K562 (cell line): ENCODE results near the gene ZNF316.

Experiments used
- ADNP ChIP-seq: fragments of 200-800 bp; sonication (Bioruptor generic); IDR thresholded peaks from 2 replicates; pipeline ENCODE4 v1.6.1; 2016; ENCODE audit warnings: missing genetic modification characterization, missing compliant biosample characterization
- CEBPB ChIP-seq: fragments of 450-650 bp; IDR thresholded peaks from 2 replicates; pipeline ENCODE4 v1.6.1; 2016; ENCODE audit warnings: missing genetic modification characterization, missing compliant biosample characterization
- CEBPG ChIP-seq, 3 experiments: fragments of 200-800 bp in 1 of 3; sonication (Bioruptor generic) in 1 of 3; sonication (generic) in 1 of 3; formaldehyde crosslinking in 1 of 3; IDR thresholded peaks in 2 of 3; conservative IDR thresholded peaks in 1 of 3; 2 replicates each; pipeline versions ENCODE4 v1.6.1 to v1.8.0; 2016 to 2022; ENCODE audit warnings: missing compliant biosample characterization in 2 of 3, missing genetic modification characterization in 2 of 3, mild to moderate bottlenecking in 1 of 3, missing genetic modification reagents in 1 of 3
- CLOCK ChIP-seq: fragments of 250-450 bp; sonication (Bioruptor Pico); IDR thresholded peaks from 2 replicates; pipeline ENCODE4 v1.4.0; 2020; ENCODE audit warnings: mild to moderate bottlenecking, moderate library complexity, borderline replicate concordance
- CTCF ChIP-seq, 3 experiments: IDR thresholded peaks in 2 of 3; conservative IDR thresholded peaks in 1 of 3; 2 replicates each; pipeline ENCODE4 v1.5.1; 2011 to 2012; ENCODE audit warnings: low read length in 3 of 3, mild to moderate bottlenecking in 3 of 3, control low read depth in 2 of 3, improper control_type of control experiment in 1 of 3, inconsistent platforms in 1 of 3, low read depth in 1 of 3, mixed read lengths in 1 of 3, moderate library complexity in 1 of 3; ENCODE audit not compliant: insufficient read depth in 2 of 3
- NFE2 ChIP-seq: IDR thresholded peaks from 2 replicates; pipeline ENCODE4 v1.6.1; 2014; ENCODE audit warnings: antibody characterized with exemption, low read depth
- RAD21 ChIP-seq, 2 experiments: fragments of 250-450 bp in 1 of 2; fragments of 450-650 bp in 1 of 2; sonication (Bioruptor Pico) in 1 of 2; formaldehyde crosslinking in 1 of 2; IDR thresholded peaks in 1 of 2; conservative IDR thresholded peaks in 1 of 2; 2 replicates each; pipeline versions ENCODE4 v1.4.0 to v1.8.0; 2020 to 2022; ENCODE audit warnings: mild to moderate bottlenecking in 2 of 2, moderate library complexity in 1 of 2
- ZNF274 ChIP-seq: IDR thresholded peaks from 2 replicates; pipeline ENCODE4 v1.6.1; 2011; ENCODE audit warnings: low read depth, mild to moderate bottlenecking, low read length, moderate library complexity, borderline replicate concordance
- TF ChIP-seq, protein P1 (sequence below): fragments of 450-650 bp; IDR thresholded peaks from 2 replicates; pipeline ENCODE4 v1.6.1; 2016; ENCODE audit warnings: borderline replicate concordance
- TF ChIP-seq, protein P2 (sequence below), 2 experiments: fragments of 450-650 bp; IDR thresholded peaks; 2 replicates each; pipeline ENCODE4 v1.6.1; 2016; ENCODE audit warnings: mild to moderate bottlenecking in 2 of 2, borderline replicate concordance in 1 of 2, low read depth in 1 of 2, moderate library complexity in 1 of 2

GRCh38 chr7:6701860-6702259 lies 64.7 kb downstream of the ZNF316 start:
- TF ChIP-seq CTCF (IDR thresholded peaks at IDR 0.05 in 2 of 3, conservative IDR thresholded peaks at IDR 0.05 in 1 of 3; ENCODE audit: insufficient read depth in 2 of 3, low read depth in 1 of 3, low read length in 3 of 3) (no peak), ADNP (no peak), CEBPB (tag) (no peak), RAD21 (CRISPR knock-in tag; conservative IDR thresholded peaks at IDR 0.05 in 1 of 2, IDR thresholded peaks at IDR 0.05 in 1 of 2) (no peak), CEBPG (CRISPR knock-in tag; IDR thresholded peaks at IDR 0.05) (no peak), CEBPG (tag; conservative IDR thresholded peaks at IDR 0.05 in 1 of 2, IDR thresholded peaks at IDR 0.05 in 1 of 2) (no peak), ZNF274 (no peak), NFE2 (no peak), CLOCK (CRISPR knock-in tag) (no peak)
- TF ChIP-seq, protein P1, sequence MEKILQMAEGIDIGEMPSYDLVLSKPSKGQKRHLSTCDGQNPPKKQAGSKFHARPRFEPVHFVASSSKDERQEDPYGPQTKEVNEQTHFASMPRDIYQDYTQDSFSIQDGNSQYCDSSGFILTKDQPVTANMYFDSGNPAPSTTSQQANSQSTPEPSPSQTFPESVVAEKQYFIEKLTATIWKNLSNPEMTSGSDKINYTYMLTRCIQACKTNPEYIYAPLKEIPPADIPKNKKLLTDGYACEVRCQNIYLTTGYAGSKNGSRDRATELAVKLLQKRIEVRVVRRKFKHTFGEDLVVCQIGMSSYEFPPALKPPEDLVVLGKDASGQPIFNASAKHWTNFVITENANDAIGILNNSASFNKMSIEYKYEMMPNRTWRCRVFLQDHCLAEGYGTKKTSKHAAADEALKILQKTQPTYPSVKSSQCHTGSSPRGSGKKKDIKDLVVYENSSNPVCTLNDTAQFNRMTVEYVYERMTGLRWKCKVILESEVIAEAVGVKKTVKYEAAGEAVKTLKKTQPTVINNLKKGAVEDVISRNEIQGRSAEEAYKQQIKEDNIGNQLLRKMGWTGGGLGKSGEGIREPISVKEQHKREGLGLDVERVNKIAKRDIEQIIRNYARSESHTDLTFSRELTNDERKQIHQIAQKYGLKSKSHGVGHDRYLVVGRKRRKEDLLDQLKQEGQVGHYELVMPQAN: no peak
- TF ChIP-seq, protein P2, sequence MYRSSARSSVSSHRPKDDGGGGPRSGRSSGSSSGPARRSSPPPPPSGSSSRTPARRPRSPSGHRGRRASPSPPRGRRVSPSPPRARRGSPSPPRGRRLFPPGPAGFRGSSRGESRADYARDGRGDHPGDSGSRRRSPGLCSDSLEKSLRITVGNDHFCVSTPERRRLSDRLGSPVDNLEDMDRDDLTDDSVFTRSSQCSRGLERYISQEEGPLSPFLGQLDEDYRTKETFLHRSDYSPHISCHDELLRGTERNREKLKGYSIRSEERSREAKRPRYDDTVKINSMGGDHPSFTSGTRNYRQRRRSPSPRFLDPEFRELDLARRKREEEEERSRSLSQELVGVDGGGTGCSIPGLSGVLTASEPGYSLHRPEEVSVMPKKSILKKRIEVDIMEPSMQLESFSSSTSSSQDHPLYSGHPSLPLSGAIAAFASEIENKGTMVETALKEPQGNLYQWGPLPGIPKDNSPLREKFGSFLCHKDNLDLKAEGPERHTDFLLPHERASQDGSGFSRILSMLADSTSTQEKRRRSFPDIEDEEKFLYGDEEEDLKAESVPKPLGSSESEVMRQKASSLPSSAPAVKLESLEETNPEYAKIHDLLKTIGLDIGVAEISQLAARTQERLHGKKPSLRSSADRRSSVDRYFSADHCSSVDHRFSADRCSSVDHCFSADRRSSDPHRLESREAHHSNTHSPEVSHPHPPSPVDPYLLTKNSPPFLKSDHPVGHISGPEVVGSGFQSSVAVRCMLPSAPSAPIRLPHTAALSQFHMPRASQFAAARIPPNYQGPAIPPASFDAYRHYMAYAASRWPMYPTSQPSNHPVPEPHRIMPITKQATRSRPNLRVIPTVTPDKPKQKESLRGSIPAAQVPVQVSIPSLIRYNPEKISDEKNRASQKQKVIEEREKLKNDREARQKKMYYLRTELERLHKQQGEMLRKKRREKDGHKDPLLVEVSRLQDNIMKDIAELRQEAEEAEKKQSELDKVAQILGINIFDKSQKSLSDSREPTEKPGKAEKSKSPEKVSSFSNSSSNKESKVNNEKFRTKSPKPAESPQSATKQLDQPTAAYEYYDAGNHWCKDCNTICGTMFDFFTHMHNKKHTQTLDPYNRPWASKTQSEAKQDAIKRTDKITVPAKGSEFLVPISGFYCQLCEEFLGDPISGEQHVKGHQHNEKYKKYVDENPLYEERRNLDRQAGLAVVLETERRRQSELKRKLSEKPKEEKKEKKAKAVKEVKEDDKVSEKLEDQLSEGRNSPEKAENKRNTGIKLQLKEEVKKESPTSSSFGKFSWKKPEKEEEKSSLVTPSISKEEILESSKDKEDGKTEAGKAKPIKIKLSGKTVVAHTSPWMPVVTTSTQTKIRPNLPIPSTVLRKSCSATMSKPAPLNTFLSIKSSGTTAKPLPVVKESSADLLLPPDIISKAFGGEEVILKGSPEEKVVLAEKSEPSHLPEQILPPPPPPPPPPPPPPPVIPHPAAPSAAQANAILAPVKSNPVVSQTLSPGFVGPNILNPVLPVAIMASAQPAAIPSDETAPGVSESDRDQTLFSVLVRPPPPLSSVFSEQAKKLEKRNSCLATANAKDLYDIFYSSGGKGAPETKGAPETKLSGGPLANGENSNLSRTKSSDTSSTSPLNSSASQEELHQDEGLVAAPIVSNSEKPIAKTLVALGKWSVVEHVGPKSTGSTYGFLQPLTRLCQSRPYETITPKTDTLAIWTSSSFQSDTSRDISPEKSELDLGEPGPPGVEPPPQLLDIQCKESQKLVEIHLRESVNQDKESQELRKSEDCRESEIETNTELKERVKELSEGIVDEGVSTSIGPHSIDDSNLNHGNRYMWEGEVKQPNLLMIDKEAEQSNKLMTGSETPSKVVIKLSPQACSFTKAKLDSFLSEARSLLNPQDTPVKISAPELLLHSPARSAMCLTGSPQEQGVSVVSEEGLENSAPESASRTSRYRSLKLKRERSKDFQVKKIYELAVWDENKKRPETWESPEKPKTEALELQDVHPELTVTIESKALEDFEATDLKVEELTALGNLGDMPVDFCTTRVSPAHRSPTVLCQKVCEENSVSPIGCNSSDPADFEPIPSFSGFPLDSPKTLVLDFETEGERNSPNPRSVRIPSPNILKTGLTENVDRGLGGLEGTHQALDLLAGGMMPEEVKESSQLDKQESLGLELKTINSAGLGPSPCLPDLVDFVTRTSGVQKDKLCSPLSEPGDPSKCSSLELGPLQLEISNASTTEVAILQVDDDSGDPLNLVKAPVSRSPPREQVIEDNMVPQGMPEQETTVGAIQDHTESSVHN (IDR thresholded peaks at IDR 0.05; ENCODE audit: borderline replicate concordance in 1 of 2, low read depth in 1 of 2): no peak
